Kidney tubule cell (primary cell): Measurements from ENCODE around the gene APEH.
"Not testable (repeated sequence)": the region's sequence is repeated elsewhere in the genome, so short reads cannot be mapped to it uniquely, and the experiment has no call there.

ENCODE experiments used
- DNase-seq: peaks from one replicate; pipeline ENCODE4 v3.0.0-alpha.2; 2018; ENCODE audit warnings: low spot score

The APEH gene

DNA sequence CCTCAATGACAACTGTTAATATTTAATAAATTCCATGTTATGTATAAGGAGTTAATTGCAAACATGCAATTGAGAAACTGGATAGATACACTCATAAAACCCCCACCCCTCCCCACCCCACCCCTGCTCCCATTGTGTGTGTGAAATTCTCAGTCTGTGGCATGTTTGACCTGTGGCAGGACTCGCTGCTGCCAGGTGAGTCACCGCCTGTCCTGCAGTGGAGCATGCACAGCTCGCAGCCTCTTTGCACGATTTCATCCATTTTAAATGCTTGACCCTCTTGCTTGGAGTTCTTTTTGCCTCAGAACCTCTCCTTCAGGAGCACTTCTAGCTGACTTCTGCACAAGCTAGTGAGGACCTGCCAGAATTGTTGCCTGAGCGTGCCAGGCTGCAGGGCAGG lies 5.3 kb upstream of the APEH start:
- peak; percentile 83 for DNase-seq

DNA sequence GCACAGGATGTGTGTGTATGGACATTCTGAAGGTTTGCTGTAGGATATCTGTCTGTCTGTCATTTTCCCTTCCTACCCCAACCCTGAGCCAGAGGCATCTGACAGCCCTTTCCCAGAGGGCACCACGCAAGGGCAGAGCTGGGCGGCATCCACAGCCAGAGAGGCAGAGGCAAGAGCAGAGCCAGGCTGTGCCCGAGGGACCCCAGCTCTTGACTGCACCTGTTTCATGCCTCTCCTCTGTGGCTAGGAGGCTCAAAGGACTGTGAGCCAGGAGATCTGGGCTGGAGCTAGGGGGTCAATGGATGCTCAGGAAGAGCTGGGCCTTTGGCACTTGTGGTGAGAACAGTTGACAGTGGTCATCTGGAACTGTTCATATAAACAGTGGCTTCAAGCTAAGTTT lies 4.8 kb upstream of the APEH start:
- no peak for DNase-seq

DNA sequence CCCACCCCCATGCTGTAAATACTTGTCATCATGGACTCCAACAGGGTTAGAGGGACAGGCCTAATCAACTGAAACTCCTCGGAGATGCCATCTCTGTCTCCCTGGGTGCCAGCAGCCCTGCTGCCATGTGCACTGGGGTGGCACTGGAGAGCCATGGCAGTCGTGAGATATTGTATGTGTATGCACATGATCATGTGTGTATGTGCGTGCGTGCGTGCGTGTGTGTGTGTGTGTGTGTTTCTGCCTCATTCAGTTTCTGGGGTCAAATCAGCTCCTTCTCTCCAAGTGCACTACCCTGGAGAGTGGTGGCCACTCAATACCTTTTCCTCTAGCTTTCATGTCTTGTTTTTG lies 3.2 kb upstream of the APEH start:
- no peak for DNase-seq

DNA sequence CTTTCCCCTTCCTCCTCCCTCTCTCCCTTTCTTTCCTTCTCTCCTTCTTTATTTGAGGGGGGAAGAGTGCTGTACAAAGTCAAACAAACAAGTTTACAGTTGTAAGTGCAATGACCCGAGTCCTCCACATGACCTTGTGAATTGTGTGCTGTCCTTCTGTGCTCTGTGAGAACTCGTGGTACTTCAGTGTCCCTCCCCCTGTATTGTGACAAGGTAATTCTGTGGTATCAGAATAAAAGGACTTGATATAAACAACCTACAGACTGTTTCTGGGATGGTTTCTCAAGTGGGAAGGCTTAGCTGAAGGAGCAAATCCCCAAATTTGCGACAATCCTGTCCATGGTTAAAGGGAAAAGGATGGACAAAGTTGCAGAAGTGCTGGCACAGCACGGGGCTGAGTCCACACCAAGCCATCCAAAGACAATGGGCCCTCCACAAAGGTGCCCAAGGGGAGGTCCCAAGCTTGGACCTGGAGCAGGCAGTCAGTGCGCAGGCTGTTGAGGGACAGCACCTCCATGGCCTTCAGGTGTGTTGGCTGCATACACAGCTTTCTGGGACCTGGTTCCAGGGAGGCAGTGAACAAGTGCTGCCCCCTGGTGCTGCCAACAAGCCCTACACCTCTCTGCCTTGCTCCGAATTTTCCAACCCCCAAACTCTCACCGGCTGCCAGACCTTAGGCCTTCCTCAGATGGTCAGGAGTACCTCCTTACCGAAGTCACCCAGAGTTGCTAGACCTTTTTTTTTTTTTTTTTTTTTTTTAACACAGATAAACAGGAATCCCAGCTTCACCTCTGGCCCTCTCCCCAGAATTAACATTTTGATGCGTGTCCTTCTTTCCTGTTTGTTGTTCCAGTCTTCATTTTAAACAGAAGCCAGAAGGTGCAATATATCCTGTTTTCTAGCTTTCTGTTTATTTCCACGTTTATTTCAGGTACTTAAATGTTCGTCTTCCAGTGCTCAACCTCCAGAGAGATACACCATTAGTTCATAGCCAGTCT lies 2.6 kb upstream of the APEH start:
- DNase-seq: peak; percentile 80

DNA sequence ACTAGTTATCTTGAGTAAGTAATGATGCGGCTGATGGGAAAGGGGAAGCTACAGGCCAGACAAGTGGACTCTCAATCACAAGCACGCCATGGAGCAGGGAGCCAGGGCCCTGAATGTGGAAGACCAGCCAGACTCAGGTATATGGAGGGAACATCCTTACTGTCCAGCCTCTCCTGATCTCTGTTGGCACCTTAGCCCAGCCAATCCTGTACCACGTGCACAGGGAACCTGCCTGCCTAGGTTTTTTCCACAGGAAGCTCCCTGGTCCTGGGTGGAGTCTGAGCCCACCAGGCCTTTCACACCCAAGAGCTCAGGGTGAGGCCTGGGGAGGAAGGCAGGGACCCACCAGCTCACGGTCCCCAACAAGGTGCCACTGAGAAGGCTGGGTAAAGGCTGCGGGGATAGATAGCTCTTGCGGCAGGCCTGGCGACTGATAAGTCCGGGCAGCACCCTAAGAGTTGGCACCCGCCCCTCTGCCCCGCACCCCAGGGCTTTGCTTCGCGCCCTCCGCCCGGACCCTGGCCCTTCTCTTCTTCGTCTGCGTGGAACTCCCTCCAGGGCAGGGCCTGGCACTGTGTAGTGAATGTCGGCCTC lies 933 bp upstream of the APEH start:
- peak; percentile 56 for DNase-seq

DNA sequence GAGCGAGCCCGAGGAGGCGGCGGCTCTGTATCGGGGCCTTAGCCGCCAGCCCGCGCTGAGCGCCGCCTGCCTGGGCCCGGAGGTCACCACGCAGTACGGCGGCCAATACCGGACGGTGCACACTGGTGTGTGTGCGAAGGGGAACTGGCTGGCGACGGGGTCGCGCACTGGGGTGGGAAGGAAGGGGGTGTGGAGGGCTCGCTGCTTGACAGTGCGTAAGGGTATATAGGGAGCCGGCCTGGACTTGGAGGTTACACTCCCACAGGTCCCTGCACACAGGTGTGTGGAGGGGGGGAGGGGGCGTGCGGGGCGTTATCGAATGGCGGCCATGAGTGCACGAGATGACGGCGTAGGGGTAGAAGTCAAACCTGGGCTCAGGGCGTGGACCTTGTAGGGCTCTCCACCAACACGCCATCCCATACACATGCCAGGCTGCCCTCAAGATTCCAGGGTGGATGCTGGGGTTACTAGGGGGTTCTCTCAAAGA lies 389 bp downstream of the APEH start:
- DNase-seq: no peak

DNA sequence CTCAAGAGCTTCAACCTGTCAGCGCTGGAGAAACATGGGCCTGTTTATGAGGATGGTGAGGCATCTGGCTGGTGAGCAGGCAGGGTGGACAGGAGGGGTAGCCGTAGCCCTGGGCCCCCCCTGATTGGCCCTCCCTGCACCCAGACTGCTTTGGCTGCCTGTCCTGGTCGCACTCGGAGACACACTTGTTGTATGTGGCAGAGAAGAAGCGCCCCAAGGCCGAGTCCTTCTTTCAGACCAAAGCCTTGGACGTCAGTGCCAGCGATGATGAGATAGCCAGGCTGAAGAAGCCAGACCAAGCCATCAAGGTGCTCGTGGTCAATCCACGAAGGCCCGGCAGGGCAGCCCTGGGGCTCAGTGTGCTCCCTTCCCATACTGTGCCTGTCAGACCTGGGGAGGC lies 1.8 kb downstream of the APEH start:
- no peak for DNase-seq

DNA sequence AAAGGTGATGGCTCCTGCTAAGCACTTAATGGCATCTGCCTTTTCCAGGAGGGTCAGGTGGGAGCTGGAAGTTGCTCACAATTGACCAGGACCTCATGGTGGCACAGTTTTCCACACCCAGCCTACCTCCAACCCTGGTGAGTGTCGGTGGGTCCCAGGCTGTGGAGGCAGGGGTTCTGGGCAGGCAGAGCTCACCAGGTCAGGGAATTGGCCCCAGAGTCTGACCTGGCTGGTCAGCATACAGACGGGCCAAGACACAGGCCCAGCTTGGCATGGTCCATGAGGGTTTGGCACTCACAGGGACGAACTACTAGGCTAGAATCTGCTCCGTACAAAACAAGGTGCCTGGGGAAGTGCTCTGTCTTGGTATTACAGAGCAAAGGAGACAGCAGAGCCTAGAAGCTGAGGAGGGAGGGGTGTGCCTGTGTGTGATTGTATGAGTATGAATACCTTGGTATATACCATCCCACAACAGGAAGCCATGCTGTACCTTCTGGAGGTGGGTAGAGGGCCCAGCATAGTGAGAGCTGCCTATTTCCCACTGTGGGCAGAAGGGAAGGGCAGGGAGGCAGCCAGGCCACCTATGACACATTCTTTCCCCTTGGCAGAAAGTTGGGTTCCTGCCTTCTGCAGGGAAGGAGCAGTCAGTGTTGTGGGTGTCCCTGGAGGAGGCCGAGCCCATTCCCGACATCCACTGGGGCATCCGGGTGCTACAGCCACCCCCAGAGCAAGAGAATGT lies 6.5 kb downstream of the APEH start:
- DNase-seq: no peak

DNA sequence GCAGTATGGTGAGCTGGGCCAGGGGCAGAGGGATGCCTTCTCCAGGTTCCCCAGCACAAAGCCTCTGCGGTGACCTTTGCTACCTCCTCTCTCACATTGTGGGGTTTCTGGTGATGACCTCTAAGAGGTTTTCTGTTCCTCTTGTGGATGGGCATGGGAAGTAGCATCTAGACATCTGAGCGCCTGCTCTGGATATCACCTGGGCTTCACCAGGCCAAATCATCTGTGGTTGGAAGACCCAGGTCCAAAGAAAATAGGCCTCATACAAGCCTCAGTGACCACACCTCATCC lies 7.0 kb downstream of the APEH start:
- DNase-seq: no peak

DNA sequence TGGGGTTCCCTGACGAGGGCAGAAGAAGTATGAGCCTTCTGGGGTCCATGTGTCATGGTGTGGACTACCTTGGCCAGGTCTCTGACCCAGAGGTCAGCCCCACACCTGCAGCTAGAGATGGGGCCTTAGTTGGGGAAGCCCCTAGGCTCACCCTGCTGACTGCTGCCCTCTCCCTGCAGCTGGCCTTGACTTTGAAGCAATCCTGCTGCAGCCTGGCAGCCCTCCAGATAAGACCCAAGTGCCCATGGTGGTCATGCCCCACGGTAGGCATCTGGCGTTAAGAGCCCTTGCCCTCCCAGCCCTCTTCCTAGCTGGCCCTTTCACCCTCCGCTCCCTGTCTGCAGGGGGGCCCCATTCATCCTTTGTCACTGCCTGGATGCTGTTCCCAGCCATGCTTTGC lies 7.4 kb downstream of the APEH start:
- no peak for DNase-seq

DNA sequence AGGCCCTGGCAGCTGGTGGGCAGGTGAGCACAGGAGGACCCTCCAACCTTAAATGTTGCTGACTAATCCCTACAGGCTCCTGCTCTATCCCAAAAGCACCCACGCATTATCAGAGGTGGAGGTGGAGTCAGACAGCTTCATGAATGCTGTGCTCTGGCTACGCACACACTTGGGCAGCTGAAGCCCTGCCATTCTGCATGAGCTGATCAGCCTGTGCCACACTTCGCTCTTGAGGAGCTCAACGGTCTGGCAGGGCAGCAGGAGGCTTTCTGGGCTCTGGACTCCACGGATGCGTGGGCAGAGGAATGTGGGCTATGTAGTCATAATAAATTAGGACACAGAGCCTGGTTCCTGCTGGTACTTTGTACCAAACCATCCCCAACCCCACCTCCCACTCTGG lies 9.0 kb downstream of the APEH start:
- DNase-seq: peak; percentile 83

DNA sequence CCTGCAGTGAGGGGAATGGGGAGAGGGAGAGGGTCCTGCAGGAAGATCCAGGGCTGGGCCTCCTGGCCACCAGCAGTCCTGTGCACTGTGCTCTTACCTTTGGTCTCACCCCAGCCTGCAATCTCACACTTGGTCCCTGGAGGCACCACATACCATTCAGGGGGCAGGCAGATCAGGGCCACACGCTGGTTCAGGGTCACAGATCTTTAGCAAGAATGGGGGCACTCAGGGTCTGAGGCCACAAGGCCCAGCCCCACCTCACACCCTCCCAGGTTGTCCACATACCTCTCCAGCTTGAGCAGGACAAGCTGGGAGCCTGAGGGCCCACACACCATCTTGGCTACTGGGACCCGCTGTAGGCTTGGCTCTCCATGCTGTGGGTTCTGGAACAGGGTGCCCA lies 10.3 kb downstream of the APEH start:
- not testable (repeated sequence) for DNase-seq

DNA sequence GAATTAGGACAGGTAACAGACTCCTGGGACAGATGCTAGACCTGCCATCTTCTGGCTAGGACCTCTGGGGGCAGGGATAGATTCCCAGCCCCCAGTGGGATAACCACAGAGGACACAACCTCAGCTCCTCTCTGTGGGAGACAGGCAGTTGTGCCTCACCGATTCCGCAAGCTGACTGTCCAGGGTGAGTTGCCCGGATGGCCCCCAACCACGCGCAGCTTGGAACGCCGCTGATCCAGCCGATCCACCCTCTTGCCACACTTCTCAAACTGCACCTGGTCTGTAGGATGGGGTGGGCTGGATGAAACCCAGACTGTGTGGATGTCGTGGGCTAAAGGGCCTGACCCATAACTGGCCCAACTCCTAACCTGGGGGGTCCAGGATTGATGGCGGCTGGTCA lies 11.0 kb downstream of the APEH start:
- not testable (repeated sequence) for DNase-seq

DNA sequence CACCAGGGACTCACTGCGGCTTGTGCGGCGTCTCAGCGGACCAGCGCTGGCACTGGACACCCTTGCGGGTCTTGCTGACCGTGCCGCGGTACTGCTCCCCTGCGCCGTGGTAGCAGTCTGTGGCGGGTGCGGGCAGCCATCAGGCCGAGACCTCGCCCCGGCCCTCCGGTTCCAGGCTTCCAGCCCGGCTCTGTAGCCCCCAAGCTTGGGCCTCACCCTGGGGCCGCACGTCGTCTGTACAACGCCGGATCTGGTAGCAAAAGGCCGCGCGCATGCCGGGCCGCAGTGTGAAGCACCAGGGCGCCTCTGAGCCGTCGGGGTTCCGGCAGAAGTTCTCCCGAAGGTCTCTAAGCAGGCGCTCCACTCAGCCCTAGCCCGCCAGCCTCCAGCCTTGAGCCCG lies 11.7 kb downstream of the APEH start:
- not testable (repeated sequence) for DNase-seq

DNA sequence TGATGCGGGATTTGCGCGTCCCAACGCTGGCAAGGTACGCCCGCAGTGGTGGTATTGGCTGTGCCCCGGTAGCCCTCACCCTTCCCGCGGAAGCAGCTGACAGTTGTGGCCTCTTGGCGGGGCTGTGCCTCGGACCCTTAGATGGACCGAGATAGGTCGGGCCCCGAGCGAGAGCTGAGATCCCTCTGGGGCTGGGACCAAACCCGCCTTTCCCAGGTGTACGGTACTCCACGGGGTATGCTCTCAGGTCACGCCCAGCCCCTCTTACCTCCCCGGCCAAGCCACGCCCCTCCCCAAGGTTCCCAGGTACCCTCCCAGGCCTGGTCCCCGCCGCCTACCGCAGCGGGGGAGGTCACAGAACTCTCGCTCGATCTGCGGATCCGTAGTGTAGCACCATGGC lies 12.2 kb downstream of the APEH start:
- peak; percentile 17 for DNase-seq

DNA sequence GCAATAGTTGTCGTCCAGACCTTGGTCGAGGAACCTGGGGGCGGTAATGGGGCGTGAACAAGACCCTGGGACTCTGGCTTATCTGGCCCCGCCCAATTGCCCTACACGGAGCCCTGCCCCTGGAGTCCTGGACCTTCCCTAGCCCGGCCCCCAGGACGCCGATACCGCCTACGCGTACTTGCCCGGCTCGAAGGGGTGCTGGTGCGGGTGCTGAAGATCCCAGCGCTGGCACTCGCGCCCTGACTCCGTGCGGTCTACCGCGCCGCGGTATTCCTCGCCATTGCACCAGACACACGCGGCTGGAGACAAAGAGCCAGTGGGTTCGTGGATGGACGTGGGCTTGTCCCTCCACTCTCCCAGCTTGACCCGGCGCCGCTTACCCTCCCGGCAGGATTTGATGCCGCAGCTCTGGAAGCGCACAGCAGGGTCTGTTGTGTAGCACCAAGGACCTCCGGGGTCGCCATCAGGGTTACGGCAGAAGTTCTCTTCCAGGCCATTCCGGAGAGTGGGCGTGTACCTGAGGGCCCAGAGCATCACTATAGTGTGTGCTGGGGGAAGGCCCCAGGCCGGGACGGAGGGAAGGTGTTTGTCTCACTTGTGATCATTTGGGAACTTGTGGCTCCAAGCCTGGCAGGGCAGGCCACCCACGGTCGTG lies 12.7 kb downstream of the APEH start:
- DNase-seq: peak; percentile 64

DNA sequence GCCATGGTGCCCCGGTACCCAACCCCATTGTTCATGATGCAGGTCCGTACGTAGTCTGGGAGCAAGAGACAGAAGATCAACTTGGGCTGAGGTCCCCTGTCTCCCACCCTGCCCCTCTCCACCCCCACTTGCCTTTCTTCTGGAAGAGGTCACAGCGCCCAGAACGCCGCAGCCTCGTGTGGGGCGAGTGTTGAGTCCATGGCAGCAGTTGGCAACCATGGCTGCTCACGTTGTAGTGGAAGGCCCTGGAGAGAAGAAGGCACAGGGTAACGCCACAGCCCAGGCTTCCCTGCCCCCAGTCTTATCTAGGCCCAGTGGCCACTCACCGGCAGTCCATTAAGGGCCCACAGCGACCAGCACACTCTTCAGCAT lies 13.3 kb downstream of the APEH start:
- not testable (repeated sequence) for DNase-seq

DNA sequence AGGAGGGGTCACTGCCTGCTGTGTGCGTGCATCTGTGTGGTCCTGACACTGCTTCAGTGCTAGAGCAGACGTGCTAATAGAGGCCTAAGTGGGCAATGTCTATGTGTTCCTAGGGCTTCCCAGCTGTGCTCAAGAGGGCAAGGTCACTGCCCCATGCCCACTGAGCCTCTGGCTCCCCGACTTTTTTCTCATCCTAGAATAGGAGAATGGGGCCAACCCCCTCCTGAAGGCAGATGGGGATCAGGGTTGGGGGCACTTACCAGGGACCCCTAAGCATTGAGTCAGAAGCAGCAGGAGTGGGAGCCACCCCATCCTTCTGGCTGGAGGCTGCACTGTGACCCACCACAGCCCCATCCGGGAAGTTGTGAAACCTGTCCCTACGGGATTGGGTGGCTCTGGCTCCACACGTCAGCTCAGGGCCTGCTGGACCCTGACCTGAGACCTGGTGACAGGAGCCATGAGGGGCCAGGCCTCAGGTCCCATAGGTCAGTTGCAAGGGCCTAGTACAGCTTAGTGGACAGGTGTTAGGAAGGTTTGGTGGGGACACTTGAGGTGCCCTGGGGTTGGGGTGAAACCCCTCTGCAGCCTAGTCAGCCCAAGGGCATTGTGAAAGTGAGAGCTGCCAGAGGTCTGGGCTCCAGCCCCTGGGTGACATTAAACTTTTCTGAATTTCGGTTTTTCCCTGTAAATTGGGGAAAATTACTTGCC lies 14.3 kb downstream of the APEH start:
- not testable (repeated sequence) for DNase-seq

DNA sequence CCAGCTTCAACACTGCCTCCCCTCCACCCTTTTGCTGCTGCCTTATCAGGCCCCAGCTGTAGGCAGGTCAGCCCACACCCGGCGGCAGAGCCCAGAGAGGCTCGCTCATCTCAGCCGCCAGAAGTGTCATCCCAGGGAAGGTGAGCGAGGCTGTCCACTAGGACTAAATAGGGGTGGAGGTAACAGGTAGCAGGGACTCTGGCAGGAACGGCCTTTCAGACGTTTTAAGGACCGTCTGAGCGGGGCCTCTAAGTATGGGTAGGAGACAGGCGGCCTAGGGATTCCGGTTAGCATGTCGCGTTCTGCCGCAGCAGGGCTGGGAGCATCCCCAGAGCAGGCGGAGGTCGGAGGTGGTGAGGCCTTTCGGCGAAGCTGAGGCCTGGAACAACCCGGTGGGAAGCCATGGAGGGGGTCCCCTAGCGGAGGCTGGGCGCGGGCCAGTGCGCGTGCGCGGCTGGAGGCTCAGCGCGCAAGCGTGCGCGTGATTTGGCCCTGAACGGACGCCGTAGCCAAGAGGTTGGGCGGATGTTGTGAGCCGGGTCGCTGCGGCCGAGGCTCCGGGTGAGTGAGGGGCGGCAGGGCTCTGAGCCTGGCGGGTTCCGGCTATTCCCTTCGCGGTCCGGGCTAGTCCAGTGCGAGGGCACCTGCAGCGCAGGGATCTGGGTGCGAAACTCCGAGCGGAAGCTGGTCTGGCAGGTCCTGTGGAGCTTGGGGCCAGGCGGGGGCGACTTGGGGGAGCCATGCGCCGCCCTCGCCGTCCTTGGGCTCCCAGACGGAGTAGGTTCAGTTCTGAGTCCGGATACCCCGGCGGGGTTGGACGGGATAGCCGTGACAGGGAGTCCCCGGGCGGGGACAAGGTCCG lies 15.1 kb downstream of the APEH start, which contains the start of the genes MST1 and RNF123:
Gene MST1 (minus strand): TSS at position 429 of the 862 bp plus-strand sequence. CDS start 783 bp downstream, outside the sequence.
Gene RNF123 (plus strand): TSS at position 512 of the 862 bp plus-strand sequence. CDS start 1,609 bp downstream, outside the sequence.
- peak; percentile 90 for DNase-seq

DNA sequence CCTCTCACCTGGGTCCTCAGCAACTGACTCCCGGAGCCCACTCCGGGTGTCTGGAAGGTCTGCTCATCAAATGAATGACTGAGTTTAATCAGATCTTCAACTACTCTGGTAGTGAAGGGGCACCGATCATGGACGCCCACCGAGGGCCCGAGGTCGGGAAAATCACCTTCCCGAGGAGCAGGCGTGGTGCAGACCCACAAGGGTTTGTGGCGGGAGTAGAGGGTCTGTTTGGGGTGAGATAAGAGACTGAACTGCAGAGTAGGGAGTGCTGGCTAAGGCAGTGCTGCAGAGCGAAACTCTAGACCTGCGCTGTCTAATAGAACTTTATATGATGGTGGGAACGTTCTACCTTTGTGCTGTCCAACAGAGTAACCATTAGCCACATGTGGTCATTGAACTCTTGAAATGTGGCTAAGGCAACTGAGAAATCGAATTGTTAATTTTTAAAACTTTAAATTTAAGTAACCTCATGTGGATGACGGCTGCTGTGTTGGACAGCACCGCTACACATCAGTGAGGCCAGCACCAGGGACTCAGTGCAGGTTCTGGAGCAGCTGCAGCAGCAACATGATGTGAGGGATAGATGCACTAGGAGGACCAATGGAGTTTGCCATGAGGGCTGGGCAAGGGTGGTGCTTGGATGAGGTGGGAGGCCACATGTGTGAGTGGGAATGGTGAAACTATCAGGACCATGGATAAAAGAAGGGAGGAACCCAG lies 15.9 kb downstream of the APEH start:
- not testable (repeated sequence) for DNase-seq
